ENCODE results near the gene CYP4V2.

CYP4V2 gene

DNA sequence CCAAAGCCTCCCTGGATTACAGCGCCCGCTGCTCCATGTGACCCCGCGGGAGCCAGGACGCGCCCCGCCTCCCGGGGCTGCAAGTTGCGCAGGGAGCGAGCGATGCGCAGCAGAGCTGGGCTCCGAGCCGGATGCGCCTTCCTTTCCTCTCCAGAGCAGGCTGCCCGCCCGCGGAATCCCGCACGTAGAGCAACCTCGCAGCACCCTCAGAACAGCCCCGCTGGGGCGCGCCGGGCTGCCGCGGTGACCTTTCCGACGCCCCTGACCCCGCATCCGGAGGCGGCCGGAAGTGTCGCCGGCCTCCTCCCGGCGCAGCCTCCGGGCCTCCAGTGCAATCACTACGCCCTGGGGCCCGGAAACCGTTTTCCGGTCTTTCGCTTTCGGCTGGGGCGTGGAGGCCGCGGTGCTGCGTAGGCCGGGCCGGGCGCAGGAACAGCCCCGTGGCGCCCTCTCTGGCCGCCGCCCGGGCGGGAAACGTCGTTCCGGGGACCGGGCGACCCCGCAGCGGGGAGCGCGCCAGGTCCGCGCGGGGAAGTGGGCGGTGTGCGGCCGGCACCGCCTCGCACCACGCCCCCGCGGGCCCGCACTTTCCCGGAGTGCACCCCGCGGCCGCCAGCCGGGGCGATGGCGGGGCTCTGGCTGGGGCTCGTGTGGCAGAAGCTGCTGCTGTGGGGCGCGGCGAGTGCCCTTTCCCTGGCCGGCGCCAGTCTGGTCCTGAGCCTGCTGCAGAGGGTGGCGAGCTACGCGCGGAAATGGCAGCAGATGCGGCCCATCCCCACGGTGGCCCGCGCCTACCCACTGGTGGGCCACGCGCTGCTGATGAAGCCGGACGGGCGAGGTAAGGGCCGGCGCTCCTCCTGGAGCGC lies at the start of gene CYP4V2:
Gene CYP4V2, plus strand, starts transcription at position 368 of the 866 bp plus-strand sequence. Its CDS starts 257 bp downstream, at position 625.
- peak; percentile 80 for DNase-seq (ENCODE audit: low spot score)

DNA sequence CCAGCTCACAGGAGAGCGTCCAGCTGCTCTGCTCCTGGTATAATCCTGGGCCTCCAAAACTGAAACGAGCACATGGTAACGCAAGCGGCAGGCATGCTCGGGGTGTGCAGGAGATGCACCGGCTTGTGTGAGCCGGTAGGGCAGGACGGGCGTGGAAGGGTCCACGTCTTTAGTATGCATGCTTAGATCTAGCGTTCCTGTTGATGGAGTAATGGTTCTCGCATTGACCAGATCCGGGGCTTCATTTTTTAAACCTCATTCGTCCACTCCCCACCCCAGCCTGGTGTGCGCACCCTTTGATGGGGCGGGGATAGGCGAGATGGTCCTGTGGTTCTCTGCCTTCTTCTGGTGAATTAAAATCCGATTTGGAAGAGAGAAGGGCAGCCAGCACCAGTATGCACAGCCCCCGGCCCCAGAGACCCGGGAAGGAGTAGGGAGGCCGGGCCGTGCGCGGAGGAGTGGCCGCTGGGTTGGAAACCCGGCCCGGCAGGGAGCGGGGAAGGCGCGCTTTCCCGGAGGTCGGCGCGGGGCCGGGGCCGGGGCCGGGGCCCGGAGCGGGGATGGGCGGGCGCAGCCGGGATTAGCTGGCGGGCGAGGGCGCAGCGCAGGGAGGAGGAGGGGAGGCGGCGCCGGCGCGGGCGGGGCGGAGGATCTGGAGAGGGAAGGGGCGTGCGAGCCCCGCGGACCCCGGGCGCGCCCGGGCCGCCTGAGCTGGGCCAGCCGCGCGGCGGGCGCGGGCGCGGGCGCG lies 47.0 kb upstream of the CYP4V2 start:
- DNase-seq (ENCODE audit: low spot score): peak; percentile 12

DNA sequence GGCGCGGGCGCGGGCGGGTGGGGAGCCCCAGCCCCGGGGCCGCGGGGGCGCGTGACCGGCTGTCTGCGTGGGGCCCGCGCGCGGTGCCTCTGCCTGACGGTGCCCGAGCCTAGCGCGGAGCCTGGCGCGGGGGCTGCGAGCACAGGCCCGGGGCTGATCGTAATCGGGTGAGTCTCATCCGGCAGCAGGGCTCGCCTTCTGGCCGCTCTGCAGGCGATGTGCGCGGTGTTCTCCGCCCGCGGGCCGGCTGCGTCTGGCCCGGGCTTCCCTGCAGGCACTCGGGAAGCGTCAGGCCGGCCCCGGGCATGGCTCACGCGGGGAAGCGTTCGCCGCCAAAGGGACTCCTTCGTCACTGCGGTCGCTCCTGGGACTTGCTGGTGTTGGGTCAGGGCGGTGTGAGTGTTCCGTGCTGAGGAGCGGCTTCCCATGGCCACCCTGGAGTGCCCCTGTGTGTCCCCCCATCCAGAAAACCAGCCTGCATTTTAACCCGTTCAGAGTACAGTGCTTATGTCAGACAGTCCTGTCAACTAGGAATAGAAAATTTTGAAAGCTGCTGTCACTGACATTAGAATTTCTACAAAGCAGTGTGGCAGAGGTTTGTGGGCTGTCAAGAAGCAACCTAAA lies 46.3 kb upstream of the CYP4V2 start:
- DNase-seq (ENCODE audit: low spot score): peak; percentile 7

GRCh38 chr4:186146458-186146857 lies 44.9 kb upstream of the CYP4V2 start:
- DNase-seq (ENCODE audit: low spot score): no peak

DNA sequence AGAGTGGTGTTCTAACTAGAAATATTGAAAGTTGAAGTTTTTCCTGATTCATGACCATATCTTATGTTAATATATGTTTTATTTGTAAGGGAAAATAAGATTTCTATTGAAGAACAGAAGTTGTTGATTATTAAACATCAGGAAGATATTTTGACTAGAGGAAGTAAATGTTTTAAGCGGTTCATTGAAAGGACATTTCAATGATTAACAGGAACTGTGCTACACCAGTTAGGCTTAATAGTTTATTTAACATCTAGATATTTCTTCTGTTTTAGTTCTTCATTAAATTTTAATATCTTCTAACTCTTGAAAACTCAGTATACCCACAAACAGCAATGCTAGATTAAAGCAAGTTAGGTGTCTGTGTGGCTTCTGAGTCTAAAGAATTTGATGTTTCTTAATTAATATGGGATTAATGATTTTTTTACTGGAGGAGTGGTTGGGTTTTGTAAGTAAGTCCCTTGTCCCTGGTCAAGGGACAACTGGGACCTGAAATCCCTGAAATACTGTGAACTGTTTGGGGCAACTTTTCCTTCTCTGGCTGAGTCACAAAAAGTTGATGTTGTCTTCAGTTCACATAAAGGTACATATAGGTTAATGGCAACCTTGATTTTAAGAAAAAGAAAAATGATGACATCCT lies 42.9 kb upstream of the CYP4V2 start:
- DNase-seq (ENCODE audit: low spot score): no peak

- peak; percentile 39 for DNase-seq (ENCODE audit: low spot score)
Measured at GRCh38 chr4:186149872-186150271, 41.5 kb upstream of the CYP4V2 start.

DNA sequence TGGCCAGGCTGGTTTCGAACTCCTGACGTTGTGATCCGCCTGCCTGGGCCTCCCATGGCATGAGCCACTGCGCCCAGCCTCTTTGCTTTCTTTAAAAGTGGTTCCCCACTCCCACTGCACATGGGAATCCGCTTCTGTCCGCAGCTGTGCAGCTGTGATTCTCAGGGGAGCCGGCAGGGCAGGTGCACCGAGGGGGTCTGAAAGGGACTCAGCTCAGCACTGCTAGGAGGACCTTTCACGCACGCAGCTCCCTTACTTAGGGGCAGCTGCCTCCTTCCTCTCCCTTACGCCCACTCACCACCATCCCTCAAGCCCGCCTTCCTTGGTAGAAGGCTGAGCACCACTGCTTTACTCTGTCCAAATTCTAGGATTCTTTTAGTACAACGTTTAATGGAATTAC lies 40.4 kb upstream of the CYP4V2 start:
- DNase-seq (ENCODE audit: low spot score): no peak

GRCh38 chr4:186151499-186151898 lies 39.9 kb upstream of the CYP4V2 start:
- no peak for DNase-seq (ENCODE audit: low spot score)

DNA sequence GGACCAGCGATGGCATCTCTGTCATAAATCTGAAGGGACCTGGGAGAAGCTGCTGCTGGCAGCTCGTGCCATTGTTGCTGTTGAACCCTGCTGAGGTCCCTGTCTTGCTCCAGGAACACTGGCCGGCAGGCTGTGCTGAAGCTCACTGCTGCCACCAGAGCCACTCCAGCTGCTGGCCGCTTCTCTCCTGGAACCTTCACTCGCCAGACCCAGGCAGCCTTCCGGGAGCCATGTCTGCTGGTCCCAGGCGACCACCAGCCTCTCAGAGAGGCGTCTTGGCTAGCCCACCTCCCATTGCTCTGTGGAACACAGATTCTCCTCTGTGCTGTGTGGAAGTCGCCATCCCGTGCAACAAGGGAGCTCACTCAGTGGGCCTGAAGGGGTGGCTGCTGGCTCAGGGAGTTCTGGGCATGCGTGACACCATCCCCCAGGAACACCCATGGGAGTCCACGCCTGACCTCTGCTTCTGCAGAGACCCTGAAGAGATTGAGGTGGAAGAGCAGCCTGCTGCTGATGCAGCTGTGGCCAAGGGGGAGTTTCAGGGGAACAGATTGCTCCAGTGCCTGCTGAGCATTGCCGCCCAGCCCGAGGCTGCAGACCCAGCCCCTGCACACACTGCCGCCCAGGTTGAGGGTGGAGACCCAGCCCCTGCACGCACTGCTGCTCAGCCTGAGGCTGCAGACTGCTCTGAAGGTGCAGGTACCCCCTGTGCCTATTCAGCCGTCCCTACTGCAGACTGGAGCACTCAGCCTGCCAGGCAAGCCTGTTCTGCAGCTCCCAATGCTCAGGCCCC lies 33.1 kb upstream of the CYP4V2 start:
- DNase-seq (ENCODE audit: low spot score): no peak

DNA sequence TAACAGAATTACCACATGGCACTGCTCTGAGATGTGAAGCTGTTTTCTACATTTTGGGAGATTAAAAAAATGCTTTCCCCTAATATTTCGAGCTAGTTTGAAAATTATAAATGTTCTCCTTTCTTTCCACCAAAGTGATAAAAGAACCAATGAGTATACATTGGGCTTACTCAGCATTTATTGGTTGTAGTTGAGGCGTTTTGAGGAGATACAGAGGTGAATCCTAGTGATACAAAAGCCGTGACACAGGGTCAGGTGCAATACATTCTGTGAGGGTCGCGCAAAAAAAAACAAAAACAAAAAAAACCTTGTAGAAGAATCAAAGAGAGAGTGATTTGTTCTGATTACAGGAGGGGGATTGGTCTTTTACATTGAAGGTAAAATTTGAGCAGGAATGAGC lies 32.4 kb upstream of the CYP4V2 start:
- no peak for DNase-seq (ENCODE audit: low spot score)

DNA sequence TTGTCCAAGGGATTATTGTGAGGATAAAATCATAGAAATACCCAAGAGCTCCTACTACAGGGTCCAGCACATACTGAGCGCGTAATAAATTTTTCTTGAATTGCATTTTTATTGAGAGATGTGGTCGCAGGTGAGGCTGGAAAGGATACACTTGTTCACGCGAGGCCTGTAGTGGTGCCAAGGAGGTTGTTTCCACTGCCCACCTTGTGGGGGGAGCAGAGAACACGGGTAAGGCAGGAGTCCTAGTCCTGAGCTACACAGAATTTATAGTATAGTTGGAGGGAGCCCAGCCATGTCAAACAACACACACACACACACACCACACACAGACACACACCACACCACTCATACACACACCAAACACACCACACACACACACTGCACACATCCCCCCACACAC lies 31.8 kb upstream of the CYP4V2 start:
- no peak for DNase-seq (ENCODE audit: low spot score)

DNA sequence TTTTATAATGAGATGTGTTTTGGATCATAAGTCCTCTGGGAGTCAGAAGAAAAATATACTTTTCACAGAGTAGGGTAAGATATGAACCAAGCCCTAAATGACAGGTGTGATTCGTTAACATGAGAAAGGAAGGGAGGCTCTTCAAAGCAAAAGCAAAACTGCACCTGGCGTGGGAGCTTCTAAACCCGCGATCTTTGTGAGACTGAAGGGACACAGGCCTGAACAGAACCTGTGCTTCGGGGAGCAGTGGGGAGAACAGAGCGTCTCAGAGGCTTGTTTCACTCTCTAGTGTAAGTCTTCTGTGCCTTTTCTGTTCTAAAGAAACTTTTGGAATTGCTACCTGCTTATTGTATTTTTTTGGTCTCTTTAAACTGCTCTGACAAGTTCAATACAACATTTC lies 30.2 kb upstream of the CYP4V2 start:
- DNase-seq (ENCODE audit: low spot score): no peak

- DNase-seq (ENCODE audit: low spot score): no peak
Measured at GRCh38 chr4:186166852-186167512, 24.4 kb upstream of the CYP4V2 start.

- DNase-seq (ENCODE audit: low spot score): no peak
Measured at GRCh38 chr4:186167605-186168004, 23.8 kb upstream of the CYP4V2 start.

- no peak for DNase-seq (ENCODE audit: low spot score)
Measured at GRCh38 chr4:186168750-186169149, 22.6 kb upstream of the CYP4V2 start.

DNA sequence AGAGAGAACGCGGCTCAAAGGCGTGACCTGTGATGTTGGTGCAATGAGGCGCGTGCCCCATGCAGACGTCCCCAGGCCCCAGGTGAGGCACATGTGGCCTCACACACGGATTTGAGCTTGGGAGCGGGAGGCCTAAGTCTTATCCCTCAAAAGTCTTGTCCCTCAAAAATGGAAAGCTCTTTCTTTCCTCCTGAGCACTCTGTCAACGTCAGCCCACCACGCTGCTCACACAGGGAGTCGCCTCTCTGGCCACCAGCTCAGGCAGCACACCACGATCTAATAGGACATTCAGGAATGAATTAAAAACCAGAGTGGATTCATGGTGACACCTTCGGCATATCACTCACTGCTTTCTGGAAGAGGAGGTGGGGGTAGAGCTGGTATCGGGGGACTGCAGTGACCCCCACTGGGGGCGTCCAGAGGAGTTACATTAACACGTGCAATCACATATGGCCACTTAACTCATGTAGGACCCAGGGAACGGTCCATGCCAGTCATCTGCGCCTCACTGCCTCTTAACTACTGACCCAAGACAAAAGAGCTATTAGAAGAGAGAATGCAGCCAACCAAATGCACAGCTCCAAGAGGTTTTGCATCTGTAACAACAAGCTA lies 21.9 kb upstream of the CYP4V2 start:
- no peak for DNase-seq (ENCODE audit: low spot score)

DNA sequence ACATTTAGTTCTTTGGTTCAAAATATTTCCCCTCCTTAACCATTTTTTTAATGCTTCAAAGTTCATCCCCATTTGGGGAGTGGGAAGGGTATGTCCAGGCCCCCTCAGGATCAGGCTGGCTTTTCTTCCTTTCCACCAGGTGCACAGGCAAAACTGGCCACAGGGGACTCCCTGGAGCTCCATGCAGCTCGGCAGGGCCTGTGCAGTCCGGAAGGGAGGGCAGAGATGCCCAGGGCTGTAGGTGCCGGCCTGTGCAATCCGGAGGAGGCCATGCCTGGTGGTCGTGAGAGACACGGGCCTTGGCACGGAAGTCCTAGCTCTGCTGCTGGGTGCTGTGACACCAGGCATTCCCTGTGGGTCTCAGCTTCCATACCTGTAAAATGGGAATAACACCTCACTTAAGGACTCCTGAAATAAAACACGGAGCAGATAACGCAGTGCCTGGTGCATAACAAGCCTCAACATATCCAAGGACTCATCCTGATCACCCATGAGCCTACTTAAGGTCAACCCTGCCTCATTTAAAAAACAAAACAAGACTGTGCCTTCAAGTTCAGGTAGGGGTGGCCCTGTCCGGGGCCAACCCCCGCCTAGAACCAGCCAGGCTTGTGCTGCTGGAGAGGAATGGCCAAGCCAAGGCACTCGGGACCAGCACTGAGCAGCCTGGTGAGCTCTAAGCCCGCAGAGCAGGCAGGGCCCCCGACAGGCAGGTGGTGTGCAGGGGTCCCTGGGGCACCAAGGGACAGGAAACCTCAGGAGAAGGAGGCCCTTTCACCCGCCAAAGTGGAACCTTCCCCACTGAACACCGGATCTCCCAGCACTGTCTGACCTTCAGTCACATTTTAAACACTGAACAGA lies 21.2 kb upstream of the CYP4V2 start:
- no peak for DNase-seq (ENCODE audit: low spot score)

DNA sequence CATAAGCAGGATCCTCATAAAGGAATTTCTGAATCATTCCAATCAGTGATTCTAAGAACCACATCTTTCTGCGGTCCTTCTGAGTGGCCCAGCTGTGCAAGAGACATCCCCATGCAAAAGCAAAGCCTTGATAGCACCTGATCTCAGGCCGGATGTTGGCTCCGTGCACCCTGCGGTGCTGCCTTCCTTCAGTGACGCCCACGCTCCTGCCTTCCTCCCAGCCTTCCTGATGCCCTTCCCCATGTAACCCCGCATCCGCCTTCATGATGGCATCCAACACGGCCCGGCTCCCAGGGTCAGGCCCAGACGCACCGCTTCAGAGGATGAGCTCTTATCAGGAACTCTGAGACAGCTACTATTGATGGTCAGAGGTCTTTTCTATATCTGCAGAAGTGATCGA lies 20.4 kb upstream of the CYP4V2 start:
- no peak for DNase-seq (ENCODE audit: low spot score)

GRCh38 chr4:186172546-186172945 lies 18.8 kb upstream of the CYP4V2 start:
- no peak for DNase-seq (ENCODE audit: low spot score)

GRCh38 chr4:186188107-186188506 lies 3.3 kb upstream of the CYP4V2 start:
- no peak for DNase-seq (ENCODE audit: low spot score)

Data from LoVo (cell line).